NT2/D1 (cell line): ENCODE measurements around the gene ARFGAP3.

Source experiments
- DNase-seq: peaks from one replicate; pipeline ENCODE4 v3.0.0-alpha.2; 2011; ENCODE audit warnings: low read depth, low spot score
- H3K27me3 ChIP-seq: 2 replicates; pipeline ENCODE4 v1.6.0; 2011; ENCODE audit warnings: mild to moderate bottlenecking; ENCODE audit not compliant: insufficient read length, insufficient read depth
- H3K36me3 ChIP-seq: 2 replicates; pipeline ENCODE4 v1.6.1; 2011; ENCODE audit warnings: mild to moderate bottlenecking, low read length, mixed read lengths; ENCODE audit not compliant: insufficient read depth, insufficient read length
- H3K4me1 ChIP-seq: 2 replicates; pipeline ENCODE4 v1.5.1; 2011; ENCODE audit not compliant: insufficient read depth, insufficient read length
- H3K4me3 ChIP-seq: 2 replicates; pipeline ENCODE4 v1.5.1; 2011; ENCODE audit warnings: low read depth; ENCODE audit not compliant: insufficient read length
- H3K9ac ChIP-seq: 2 replicates; pipeline ENCODE4 v1.6.0; 2011; ENCODE audit warnings: low read depth; ENCODE audit not compliant: insufficient read length
- H3K9me3 ChIP-seq: 2 replicates; pipeline ENCODE4 v1.5.1; 2011; ENCODE audit warnings: mild to moderate bottlenecking, low read length; ENCODE audit not compliant: insufficient read depth
- SUZ12 ChIP-seq: IDR thresholded peaks from 2 replicates; pipeline ENCODE4 v1.6.1; 2011; ENCODE audit not compliant: insufficient read length, insufficient read depth; ENCODE audit errors: extremely low read depth
- YY1 ChIP-seq: IDR thresholded peaks from 2 replicates; pipeline ENCODE4 v1.6.1; 2011; ENCODE audit not compliant: insufficient read length, insufficient read depth
- ZNF274 ChIP-seq: IDR thresholded peaks from 2 replicates; pipeline ENCODE4 v1.6.1; 2011; ENCODE audit warnings: mild to moderate bottlenecking, low read depth, low read length

ARFGAP3 gene

GRCh38 chr22:42891008-42891407 lies 33.9 kb upstream of the ARFGAP3 start:
- Histone ChIP-seq H3K9me3 (no peaks in the 10 kb centered on the region), H3K27me3 (no peaks in the 10 kb centered on the region), H3K4me3 (no peak overlapping the region), H3K9ac (no peak overlapping the region), H3K4me1 (peaks cover 4% of the 10 kb centered on the region), H3K36me3 (peaks cover 60% of the 10 kb centered on the region)
- TF ChIP-seq ZNF274 (no peak), SUZ12 (no peak), YY1 (no peak)
- DNase-seq, result no peak

- H3K27me3 ChIP-seq, result no peaks in the 10 kb centered on the region
- no peak for DNase-seq
- no peaks in the 10 kb centered on the region for H3K9me3 ChIP-seq
- H3K4me1 ChIP-seq, result peaks cover 4% of the 10 kb centered on the region
- peaks cover 71% of the 10 kb centered on the region for H3K36me3 ChIP-seq
- TF ChIP-seq SUZ12 (no peak), ZNF274 (no peak), YY1 (no peak)
- no peak overlapping the region for H3K4me3 ChIP-seq
- H3K9ac ChIP-seq, result no peak overlapping the region
Measured at GRCh38 chr22:42889304-42889703, 32.2 kb upstream of the ARFGAP3 start.

- Histone ChIP-seq H3K4me3 (no peak overlapping the region), H3K27me3 (no peaks in the 10 kb centered on the region), H3K4me1 (peaks cover 4% of the 10 kb centered on the region), H3K9me3 (no peaks in the 10 kb centered on the region), H3K36me3 (peaks cover 78% of the 10 kb centered on the region), H3K9ac (no peak overlapping the region)
- TF ChIP-seq YY1, result no peak
- TF ChIP-seq ZNF274, result no peak
- TF ChIP-seq SUZ12, result no peak
- DNase-seq, result no peak
Measured at GRCh38 chr22:42887523-42888507, 30.7 kb upstream of the ARFGAP3 start.

GRCh38 chr22:42887120-42887519 lies 30.0 kb upstream of the ARFGAP3 start:
- no peak overlapping the region for H3K9ac ChIP-seq
- TF ChIP-seq YY1 (no peak), ZNF274 (no peak), SUZ12 (no peak)
- H3K4me3 ChIP-seq, result no peak overlapping the region
- no peaks in the 10 kb centered on the region for H3K9me3 ChIP-seq
- DNase-seq, result no peak
- no peaks in the 10 kb centered on the region for H3K4me1 ChIP-seq
- H3K36me3 ChIP-seq, result peaks cover 78% of the 10 kb centered on the region
- no peaks in the 10 kb centered on the region for H3K27me3 ChIP-seq

- DNase-seq, result no peak
- no peak overlapping the region for H3K9ac ChIP-seq
- H3K4me3 ChIP-seq, result no peak overlapping the region
- no peaks in the 10 kb centered on the region for H3K4me1 ChIP-seq
- H3K36me3 ChIP-seq, result peaks cover 83% of the 10 kb centered on the region
- TF ChIP-seq ZNF274 (no peak), SUZ12 (no peak), YY1 (no peak)
- no peaks in the 10 kb centered on the region for H3K9me3 ChIP-seq
- no peaks in the 10 kb centered on the region for H3K27me3 ChIP-seq
Measured at GRCh38 chr22:42885446-42885845, 28.4 kb upstream of the ARFGAP3 start.

GRCh38 chr22:42884616-42885375 lies 27.7 kb upstream of the ARFGAP3 start:
- no peak overlapping the region for H3K9ac ChIP-seq
- no peak for TF ChIP-seq SUZ12
- TF ChIP-seq ZNF274, result no peak
- no peak for TF ChIP-seq YY1
- peaks cover 86% of the 10 kb centered on the region for H3K36me3 ChIP-seq
- H3K4me1 ChIP-seq, result no peaks in the 10 kb centered on the region
- H3K9me3 ChIP-seq, result no peaks in the 10 kb centered on the region
- DNase-seq, result no peak
- no peaks in the 10 kb centered on the region for H3K27me3 ChIP-seq
- no peak overlapping the region for H3K4me3 ChIP-seq

- peaks cover 87% of the 10 kb centered on the region for H3K36me3 ChIP-seq
- no peaks in the 10 kb centered on the region for H3K9me3 ChIP-seq
- no peak overlapping the region for H3K9ac ChIP-seq
- H3K4me1 ChIP-seq, result no peaks in the 10 kb centered on the region
- H3K4me3 ChIP-seq, result no peak overlapping the region
- no peak for DNase-seq
- TF ChIP-seq SUZ12 (no peak), ZNF274 (no peak), YY1 (no peak)
- H3K27me3 ChIP-seq, result no peaks in the 10 kb centered on the region
Measured at GRCh38 chr22:42883970-42884369, 26.9 kb upstream of the ARFGAP3 start.
